ENCODE data around the gene RERE. TPM values are rescaled to one million over a fixed set of nuclear protein-coding genes. Genes with fewer than 3 reads are reported as not detected.
A peak's percentile ranks its signal among the peaks of the same experiment; 100 is the strongest.

The RERE gene
- total RNA-seq, 2 experiments from 2014 or later, result 73.1 to 211 TPM

DNA sequence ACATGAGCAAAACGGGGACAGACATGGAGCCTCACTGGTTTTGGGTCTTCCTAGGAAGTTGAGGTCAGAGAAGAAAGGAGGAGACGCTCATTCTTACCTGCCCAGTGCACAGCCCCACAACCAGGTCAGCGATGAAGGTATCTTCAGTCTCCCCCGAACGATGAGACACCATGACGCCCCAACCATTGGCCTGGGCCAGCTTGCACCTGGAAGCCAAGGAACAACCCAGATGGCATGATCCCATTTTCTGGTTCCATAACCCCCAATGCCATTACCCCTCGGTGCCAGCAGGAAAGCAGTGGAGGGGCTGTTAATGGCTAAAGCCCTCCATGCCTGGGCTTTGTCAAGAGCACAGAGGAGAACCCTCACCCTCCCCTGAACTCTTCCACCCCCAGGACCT lies 45.7 kb upstream of the RERE start:
- peaks cover 100% of the 10 kb centered on the region for H3K36me3 ChIP-seq (ENCODE audit: insufficient read depth, low read length)
- no peak overlapping the region for H3K27ac ChIP-seq (ENCODE audit: low read depth, low read length, poor library complexity, severe bottlenecking)
- TF ChIP-seq, protein P1, sequence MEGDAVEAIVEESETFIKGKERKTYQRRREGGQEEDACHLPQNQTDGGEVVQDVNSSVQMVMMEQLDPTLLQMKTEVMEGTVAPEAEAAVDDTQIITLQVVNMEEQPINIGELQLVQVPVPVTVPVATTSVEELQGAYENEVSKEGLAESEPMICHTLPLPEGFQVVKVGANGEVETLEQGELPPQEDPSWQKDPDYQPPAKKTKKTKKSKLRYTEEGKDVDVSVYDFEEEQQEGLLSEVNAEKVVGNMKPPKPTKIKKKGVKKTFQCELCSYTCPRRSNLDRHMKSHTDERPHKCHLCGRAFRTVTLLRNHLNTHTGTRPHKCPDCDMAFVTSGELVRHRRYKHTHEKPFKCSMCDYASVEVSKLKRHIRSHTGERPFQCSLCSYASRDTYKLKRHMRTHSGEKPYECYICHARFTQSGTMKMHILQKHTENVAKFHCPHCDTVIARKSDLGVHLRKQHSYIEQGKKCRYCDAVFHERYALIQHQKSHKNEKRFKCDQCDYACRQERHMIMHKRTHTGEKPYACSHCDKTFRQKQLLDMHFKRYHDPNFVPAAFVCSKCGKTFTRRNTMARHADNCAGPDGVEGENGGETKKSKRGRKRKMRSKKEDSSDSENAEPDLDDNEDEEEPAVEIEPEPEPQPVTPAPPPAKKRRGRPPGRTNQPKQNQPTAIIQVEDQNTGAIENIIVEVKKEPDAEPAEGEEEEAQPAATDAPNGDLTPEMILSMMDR (conservative IDR thresholded peaks at IDR 0.05; ENCODE audit: low read length), result no peak
- TF ChIP-seq EZH2phosphoT487 (IDR thresholded peaks at IDR 0.05; ENCODE audit: borderline replicate concordance, low read depth, low read length), result no peak
- no peaks in the 10 kb centered on the region for H3K79me2 ChIP-seq (ENCODE audit: insufficient read depth, low read depth, low read length)
- H3K9me3 ChIP-seq (ENCODE audit: low read length), result no peaks in the 10 kb centered on the region
- BruUV-seq (replicated peaks), result no TSS peak
- H3K9me2 ChIP-seq (ENCODE audit: insufficient read depth, low read length), result no peaks in the 10 kb centered on the region
- peaks cover 2% of the 10 kb centered on the region for H4K20me1 ChIP-seq (ENCODE audit: insufficient read depth, low read length)
- POLR2A ChIA-PET, result interaction anchor here (1.0 to 1.3 kb wide), 2 partner anchors 11 to 12 kb away, joined by 3 read pairs; no protein-coding TSS in a partner anchor
- CTCF ChIA-PET (ENCODE audit: unreplicated experiment), result interaction anchor here (1.4 kb wide), 1 partner anchor 14 kb away, joined by 4 read pairs; no protein-coding TSS in a partner anchor
- no peak for DNase-seq (ENCODE audit: low spot score)
- H2AFZ ChIP-seq (ENCODE audit: low read length), result no peak overlapping the region
- H3K4me3 ChIP-seq (ENCODE audit: low read depth, low read length, poor library complexity, severe bottlenecking), result no peak overlapping the region
- H3K4me1 ChIP-seq (ENCODE audit: insufficient read depth, low read length, poor library complexity, severe bottlenecking), result no peaks in the 10 kb centered on the region
- H3K4me2 ChIP-seq (ENCODE audit: low read length), result no peak overlapping the region
- intact Hi-C loops (cut with micrococcal nuclease; ENCODE audit: unreplicated experiment), result no loop called here

DNA sequence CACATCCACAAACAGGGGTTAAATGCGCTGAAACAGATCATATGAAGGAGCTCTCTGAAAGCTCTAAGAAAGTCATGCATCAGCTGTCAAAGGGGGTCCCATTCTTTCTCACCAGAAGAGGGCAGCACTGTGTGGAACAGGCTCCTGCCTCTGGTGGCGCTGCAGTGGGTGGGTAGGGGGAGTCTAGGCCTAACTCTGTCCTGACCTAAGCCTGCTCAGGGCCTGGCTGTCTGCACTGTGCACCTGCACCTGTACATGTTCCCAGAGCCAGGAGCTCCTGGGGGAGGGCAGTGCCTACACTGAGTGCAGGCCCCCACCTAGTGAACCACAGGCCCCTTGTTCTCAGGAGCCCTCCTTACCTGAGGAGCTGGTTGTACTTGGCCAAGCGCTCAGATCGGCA lies 45.1 kb upstream of the RERE start:
- no peaks in the 10 kb centered on the region for H3K9me3 ChIP-seq (ENCODE audit: low read length)
- CTCF ChIA-PET (ENCODE audit: unreplicated experiment), result interaction anchor here (1.4 kb wide), 1 partner anchor 14 kb away, joined by 4 read pairs; no protein-coding TSS in a partner anchor
- peaks cover 100% of the 10 kb centered on the region for H3K36me3 ChIP-seq (ENCODE audit: insufficient read depth, low read length)
- H3K4me2 ChIP-seq (ENCODE audit: low read length), result no peak overlapping the region
- no peak overlapping the region for H3K27ac ChIP-seq (ENCODE audit: low read depth, low read length, poor library complexity, severe bottlenecking)
- BruUV-seq (replicated peaks), result no TSS peak
- POLR2A ChIA-PET, result interaction anchor here (1.3 kb wide), 1 partner anchor 11 kb away, joined by 3 read pairs; no protein-coding TSS in a partner anchor
- intact Hi-C loops (cut with micrococcal nuclease; ENCODE audit: unreplicated experiment), result no loop called here
- TF ChIP-seq, protein P1 (conservative IDR thresholded peaks at IDR 0.05; ENCODE audit: low read length), result peak; percentile 87
- no peak for TF ChIP-seq EZH2phosphoT487 (IDR thresholded peaks at IDR 0.05; ENCODE audit: borderline replicate concordance, low read depth, low read length)
- H3K4me1 ChIP-seq (ENCODE audit: insufficient read depth, low read length, poor library complexity, severe bottlenecking), result no peaks in the 10 kb centered on the region
- H3K79me2 ChIP-seq (ENCODE audit: insufficient read depth, low read depth, low read length), result no peaks in the 10 kb centered on the region
- no peak overlapping the region for H3K4me3 ChIP-seq (ENCODE audit: low read depth, low read length, poor library complexity, severe bottlenecking)
- H2AFZ ChIP-seq (ENCODE audit: low read length), result no peak overlapping the region
- peak; percentile 57 for DNase-seq (ENCODE audit: low spot score)
- H3K9me2 ChIP-seq (ENCODE audit: insufficient read depth, low read length), result no peaks in the 10 kb centered on the region
- peaks cover 2% of the 10 kb centered on the region for H4K20me1 ChIP-seq (ENCODE audit: insufficient read depth, low read length)

DNA sequence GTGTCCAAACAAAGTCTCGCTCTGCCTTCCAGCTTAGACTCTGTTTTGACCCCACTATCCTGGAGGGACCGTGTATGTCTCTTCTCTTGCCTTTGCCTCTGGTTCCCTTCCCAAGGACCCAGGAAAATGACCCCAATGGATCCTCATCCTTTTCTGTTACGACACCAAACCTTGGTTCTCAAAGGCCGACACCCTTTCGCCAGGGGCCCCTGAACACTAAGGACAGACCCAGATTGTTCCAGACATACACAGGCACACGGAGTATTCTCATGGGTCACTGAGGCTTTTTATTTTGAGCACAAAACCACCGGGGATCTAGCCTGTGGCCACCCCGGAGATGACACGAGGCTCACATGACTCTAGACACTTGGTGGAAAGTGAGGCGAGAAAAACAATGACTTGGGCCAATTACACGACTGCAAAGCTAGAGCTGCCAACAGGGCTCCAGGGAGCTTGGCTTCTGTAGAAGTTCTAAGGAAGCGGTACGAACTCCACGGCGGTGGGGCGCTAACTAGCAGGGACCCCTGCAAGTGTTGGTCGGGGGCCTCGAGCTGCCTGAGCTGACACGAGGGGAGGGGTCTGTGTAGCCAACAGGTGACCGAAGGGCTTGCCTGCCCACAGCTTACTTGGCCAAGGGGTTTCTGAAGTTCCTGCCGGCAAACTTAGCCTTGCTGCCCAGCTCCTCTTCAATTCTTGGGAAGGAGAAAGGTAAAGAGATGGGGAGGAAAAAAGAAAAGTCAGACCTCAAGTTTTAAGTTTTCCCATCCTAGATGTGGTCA lies 43.5 kb upstream of the RERE start:
- Histone ChIP-seq H3K4me3 (ENCODE audit: low read depth, low read length, poor library complexity, severe bottlenecking) (no peak overlapping the region), H3K9me2 (ENCODE audit: insufficient read depth, low read length) (no peaks in the 10 kb centered on the region), H3K27ac (ENCODE audit: low read depth, low read length, poor library complexity, severe bottlenecking) (no peak overlapping the region), H3K4me1 (ENCODE audit: insufficient read depth, low read length, poor library complexity, severe bottlenecking) (no peaks in the 10 kb centered on the region), H2AFZ (ENCODE audit: low read length) (no peak overlapping the region), H3K4me2 (ENCODE audit: low read length) (no peak overlapping the region), H3K9me3 (ENCODE audit: low read length) (no peaks in the 10 kb centered on the region), H3K79me2 (ENCODE audit: insufficient read depth, low read depth, low read length) (no peaks in the 10 kb centered on the region), H4K20me1 (ENCODE audit: insufficient read depth, low read length) (peaks cover 2% of the 10 kb centered on the region), H3K36me3 (ENCODE audit: insufficient read depth, low read length) (peaks cover 94% of the 10 kb centered on the region)
- POLR2A ChIA-PET, result interaction anchor here (0.6 kb wide), 1 partner anchor 126 kb away, joined by 3 read pairs; no protein-coding TSS in a partner anchor
- DNase-seq (ENCODE audit: low spot score), result no peak
- CTCF ChIA-PET (ENCODE audit: unreplicated experiment), result no interaction called here
- intact Hi-C loops (cut with micrococcal nuclease; ENCODE audit: unreplicated experiment), result no loop called here
- TSS peak; percentile 43 for BruUV-seq (replicated peaks)
- no peak for TF ChIP-seq EZH2phosphoT487 (IDR thresholded peaks at IDR 0.05; ENCODE audit: borderline replicate concordance, low read depth, low read length)
- TF ChIP-seq, protein P1 (conservative IDR thresholded peaks at IDR 0.05; ENCODE audit: low read length), result no peak

All from OCI-LY7 (cell line).